DOHH2 (cell line): ENCODE measurements around the gene SAMSN1.

ENCODE experiments used
- H3F3A ChIP-seq: fragments of 200-600 bp; sonication (generic), shearing (Covaris generic); 2 replicates; pipeline ENCODE4 v1.6.0; 2016; ENCODE audit warnings: antibody characterized with exemption, mild to moderate bottlenecking; ENCODE audit not compliant: control insufficient read depth, insufficient read depth
- H3K27ac ChIP-seq: fragments of 200-600 bp; sonication (generic); 2 replicates; pipeline ENCODE4 v1.5.1; 2014; ENCODE audit warnings: low read depth, mild to moderate bottlenecking, low read length, moderate library complexity
- H3K27me3 ChIP-seq: fragments of 200-600 bp; sonication (generic); 2 replicates; pipeline ENCODE4 v1.6.1; 2014; ENCODE audit warnings: mild to moderate bottlenecking, low read length, mixed read lengths; ENCODE audit not compliant: control insufficient read depth
- H3K36me3 ChIP-seq: fragments of 200-600 bp; sonication (generic); 2 replicates; pipeline ENCODE4 v1.6.1; 2014; ENCODE audit warnings: mild to moderate bottlenecking, low read length, moderate library complexity, mixed read lengths; ENCODE audit not compliant: control insufficient read depth
- H3K4me1 ChIP-seq: fragments of 200-600 bp; sonication (generic); 2 replicates; pipeline ENCODE4 v1.6.1; 2014; ENCODE audit warnings: mild to moderate bottlenecking, low read length, mixed read lengths; ENCODE audit not compliant: control insufficient read depth
- H3K4me2 ChIP-seq: fragments of 200-600 bp; sonication (generic); 2 replicates; pipeline ENCODE4 v1.6.0; 2014; ENCODE audit warnings: mild to moderate bottlenecking, low read length, moderate library complexity
- H3K4me3 ChIP-seq: fragments of 200-600 bp; sonication (generic); 2 replicates; pipeline ENCODE4 v1.5.1; 2014; ENCODE audit warnings: mild to moderate bottlenecking, low read length, mixed read lengths
- H3K79me2 ChIP-seq: fragments of 200-600 bp; sonication (generic); 2 replicates; pipeline ENCODE4 v1.6.1; 2014; ENCODE audit warnings: mild to moderate bottlenecking, low read length, mixed read lengths; ENCODE audit not compliant: control insufficient read depth
- H3K9me2 ChIP-seq: fragments of 200-600 bp; sonication (generic); replicated peaks from 2 replicates; pipeline ENCODE4 v1.6.1; 2014; ENCODE audit warnings: mild to moderate bottlenecking, low read length, mixed read lengths; ENCODE audit not compliant: control insufficient read depth
- H3K9me3 ChIP-seq: fragments of 200-600 bp; sonication (generic); 2 replicates; pipeline ENCODE4 v1.6.1; 2014; ENCODE audit warnings: antibody characterized with exemption, low read length, mixed read lengths; ENCODE audit not compliant: control insufficient read depth, insufficient read depth
- H4K20me1 ChIP-seq: fragments of 200-600 bp; sonication (generic); 2 replicates; pipeline ENCODE4 v1.6.0; 2014; ENCODE audit warnings: low read depth, mild to moderate bottlenecking, antibody characterized with exemption, low read length, moderate library complexity; ENCODE audit not compliant: control insufficient read depth, insufficient read depth
- EZH2phosphoT487 ChIP-seq: fragments of 200-600 bp; sonication (generic); IDR thresholded peaks from 2 replicates; pipeline ENCODE4 v1.6.1; 2017; ENCODE audit warnings: borderline replicate concordance, mild to moderate bottlenecking, antibody characterized with exemption, low read length, moderate library complexity, mixed read lengths
- TF ChIP-seq, protein P1 (sequence below): fragments of 200-600 bp; sonication (generic); IDR thresholded peaks from one replicate; pipeline ENCODE4 v1.5.1; 2014; ENCODE audit warnings: antibody characterized with exemption, mild to moderate bottlenecking, low read depth, low read length; ENCODE audit not compliant: poor library complexity, severe bottlenecking

Gene SAMSN1

DNA sequence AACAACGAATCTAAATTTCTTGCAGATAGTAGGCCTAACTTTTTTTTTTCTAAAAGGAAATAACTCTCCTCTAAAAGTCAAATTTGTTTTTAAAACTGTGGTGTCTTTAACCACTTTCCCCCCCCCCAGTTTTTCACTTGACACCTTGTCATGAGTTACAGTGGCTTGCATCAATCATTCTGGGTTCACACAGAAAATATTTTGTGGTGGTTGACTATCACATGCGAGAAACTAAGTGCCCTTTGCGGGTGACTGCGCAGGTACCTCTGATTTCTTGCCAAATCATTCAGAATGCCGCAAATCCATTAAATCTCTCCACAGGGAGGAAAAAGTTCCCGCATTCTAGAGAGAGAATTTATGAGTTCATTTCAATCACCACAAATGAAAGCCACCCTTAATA lies 23.8 kb upstream of the SAMSN1 start:
- no peaks in the 10 kb centered on the region for H3K9me3 ChIP-seq
- H3K27ac ChIP-seq: no peak overlapping the region
- no peaks in the 10 kb centered on the region for H4K20me1 ChIP-seq
- H3K4me2 ChIP-seq: no peak overlapping the region
- H3K4me1 ChIP-seq: peaks cover 2% of the 10 kb centered on the region; the same call in 1 of the 2 replicates
- H3K9me2 ChIP-seq: no peaks in the 10 kb centered on the region
- no peaks in the 10 kb centered on the region for H3K27me3 ChIP-seq
- H3K79me2 ChIP-seq: no peaks in the 10 kb centered on the region
- H3F3A ChIP-seq: no peaks in the 10 kb centered on the region
- no peaks in the 10 kb centered on the region for H3K36me3 ChIP-seq
- no peak overlapping the region for H3K4me3 ChIP-seq
- TF ChIP-seq, protein P1, sequence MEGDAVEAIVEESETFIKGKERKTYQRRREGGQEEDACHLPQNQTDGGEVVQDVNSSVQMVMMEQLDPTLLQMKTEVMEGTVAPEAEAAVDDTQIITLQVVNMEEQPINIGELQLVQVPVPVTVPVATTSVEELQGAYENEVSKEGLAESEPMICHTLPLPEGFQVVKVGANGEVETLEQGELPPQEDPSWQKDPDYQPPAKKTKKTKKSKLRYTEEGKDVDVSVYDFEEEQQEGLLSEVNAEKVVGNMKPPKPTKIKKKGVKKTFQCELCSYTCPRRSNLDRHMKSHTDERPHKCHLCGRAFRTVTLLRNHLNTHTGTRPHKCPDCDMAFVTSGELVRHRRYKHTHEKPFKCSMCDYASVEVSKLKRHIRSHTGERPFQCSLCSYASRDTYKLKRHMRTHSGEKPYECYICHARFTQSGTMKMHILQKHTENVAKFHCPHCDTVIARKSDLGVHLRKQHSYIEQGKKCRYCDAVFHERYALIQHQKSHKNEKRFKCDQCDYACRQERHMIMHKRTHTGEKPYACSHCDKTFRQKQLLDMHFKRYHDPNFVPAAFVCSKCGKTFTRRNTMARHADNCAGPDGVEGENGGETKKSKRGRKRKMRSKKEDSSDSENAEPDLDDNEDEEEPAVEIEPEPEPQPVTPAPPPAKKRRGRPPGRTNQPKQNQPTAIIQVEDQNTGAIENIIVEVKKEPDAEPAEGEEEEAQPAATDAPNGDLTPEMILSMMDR: no peak
- no peak for TF ChIP-seq EZH2phosphoT487

DNA sequence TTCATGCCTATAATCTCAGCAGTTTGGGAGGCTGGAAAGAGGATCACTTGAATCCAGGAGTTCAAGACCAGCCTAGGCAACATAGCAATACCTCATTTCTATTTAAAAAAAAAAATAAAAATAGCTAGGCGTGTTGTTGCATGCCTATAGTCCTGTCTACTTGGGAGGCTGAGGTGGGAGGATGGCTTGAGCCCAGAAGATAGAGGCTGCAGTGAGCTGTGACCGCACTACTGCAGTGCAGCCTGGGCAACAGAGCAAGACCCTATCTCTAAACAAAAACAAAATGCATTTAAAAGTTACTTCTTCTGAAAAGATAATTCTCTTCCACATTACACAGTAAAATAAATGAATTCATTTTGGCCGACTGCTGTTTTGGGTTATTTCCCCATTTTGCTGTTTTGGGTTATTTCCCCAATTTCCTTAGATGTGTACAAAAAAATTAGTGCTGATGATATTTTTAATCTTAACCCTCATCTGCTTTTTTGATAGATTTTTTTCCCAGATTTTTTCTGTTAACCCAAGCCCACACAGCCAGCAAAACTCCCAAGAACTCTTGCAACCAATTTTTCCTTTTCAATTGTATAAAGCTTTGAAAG lies 23.0 kb upstream of the SAMSN1 start:
- Histone ChIP-seq H4K20me1 (no peaks in the 10 kb centered on the region), H3K27me3 (no peaks in the 10 kb centered on the region), H3F3A (no peaks in the 10 kb centered on the region), H3K9me2 (no peaks in the 10 kb centered on the region), H3K4me3 (no peak overlapping the region), H3K79me2 (no peaks in the 10 kb centered on the region), H3K36me3 (no peaks in the 10 kb centered on the region), H3K9me3 (no peaks in the 10 kb centered on the region), H3K27ac (no peak overlapping the region), H3K4me1 (peaks cover 2% of the 10 kb centered on the region; the same call in 1 of the 2 replicates), H3K4me2 (no peak overlapping the region)
- TF ChIP-seq, protein P1: no peak
- no peak for TF ChIP-seq EZH2phosphoT487

DNA sequence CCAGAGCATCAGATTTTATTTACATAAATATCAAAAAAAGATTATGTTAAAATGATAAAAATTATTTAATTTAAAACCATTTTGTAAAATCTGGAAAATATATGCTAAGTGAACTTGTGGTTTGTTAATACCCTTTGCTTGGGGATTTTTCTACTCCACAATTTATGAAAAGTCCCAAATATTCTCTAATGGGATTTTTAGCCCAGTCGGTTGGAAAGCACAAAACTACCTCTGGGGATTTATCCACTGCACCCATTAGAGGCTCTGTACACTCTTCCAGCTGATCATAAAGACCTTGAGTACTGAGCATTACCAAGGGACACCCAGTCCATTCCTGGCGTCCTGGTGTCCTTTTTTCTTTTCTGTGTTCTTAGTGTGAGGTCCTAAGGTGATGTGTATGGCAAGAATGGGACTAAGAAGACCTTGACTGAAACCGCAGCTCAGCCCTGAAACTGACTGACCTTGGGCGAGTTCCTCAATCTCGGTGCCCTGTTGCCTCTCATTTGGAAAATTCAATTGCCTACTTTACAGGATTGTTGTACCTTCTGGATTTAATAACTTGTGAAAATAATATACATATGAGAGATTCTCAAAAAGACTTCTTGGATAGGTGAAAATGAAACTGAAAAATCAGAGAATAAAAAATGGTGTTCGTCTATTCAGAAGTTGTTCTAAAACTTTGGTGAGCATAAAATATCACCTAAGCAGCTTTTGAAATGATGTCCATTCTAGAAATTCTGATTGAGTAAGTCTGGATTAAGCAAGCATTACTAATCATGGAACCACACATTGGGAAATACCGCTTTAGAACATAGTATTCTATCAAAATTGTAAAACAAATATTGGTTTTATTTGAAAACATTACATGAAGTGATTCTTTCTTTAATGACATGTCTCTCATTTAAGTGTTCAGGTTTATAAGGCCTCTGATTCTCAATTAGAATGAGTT lies 21.5 kb upstream of the SAMSN1 start:
- Histone ChIP-seq H3K9me3 (no peaks in the 10 kb centered on the region), H3K79me2 (no peaks in the 10 kb centered on the region), H3K4me3 (no peak overlapping the region), H3K4me1 (peaks cover 2% of the 10 kb centered on the region; the same call in 1 of the 2 replicates), H3F3A (no peaks in the 10 kb centered on the region), H3K4me2 (no peak overlapping the region), H3K27ac (no peak overlapping the region), H3K27me3 (no peaks in the 10 kb centered on the region), H3K36me3 (no peaks in the 10 kb centered on the region), H3K9me2 (no peaks in the 10 kb centered on the region), H4K20me1 (no peaks in the 10 kb centered on the region)
- TF ChIP-seq, protein P1: no peak
- no peak for TF ChIP-seq EZH2phosphoT487
